B cell (primary cell): Measurements from ENCODE around the gene CHD2. TPM values are rescaled to one million over a fixed set of nuclear protein-coding genes. Genes with fewer than 3 reads are reported as not detected.

Source experiments
- ATAC-seq: fragments of 200-7000 bp; cut with Tn5 transposase; one replicate; pipeline ENCODE4 v1.10.0; 2021; ENCODE audit warnings: low read depth, mild to moderate bottlenecking, moderate number of reproducible peaks, moderate library complexity
- CTCF ChIA-PET: fragments of 350-600 bp; sonication (Branson Sonifier 250); formaldehyde crosslinking; loops from one replicate; lab custom pipeline; 2021; ENCODE audit warnings: antibody characterized with exemption, inconsistent platforms; lab: Charles Lee
- POLR2A ChIA-PET: fragments of 350-600 bp; sonication (Branson Sonifier 250); formaldehyde crosslinking; loops from one replicate; lab custom pipeline; 2021; ENCODE audit warnings: antibody characterized with exemption; lab: Charles Lee
- DNase-seq: peaks from one replicate; pipeline ENCODE4 v3.0.0; 2013
- H2AFZ ChIP-seq: 2 replicates; pipeline ENCODE4 v1.6.1; 2012; ENCODE audit warnings: mild to moderate bottlenecking, low read depth, low read length; ENCODE audit not compliant: insufficient read depth, poor library complexity, severe bottlenecking
- H3K27ac ChIP-seq, 2 donors: 1 replicate in 1 of 2; 2 replicates in 1 of 2; pipeline ENCODE4 v1.5.1; 2012 to 2013; ENCODE audit warnings: low read length in 2 of 2, mild to moderate bottlenecking in 2 of 2, moderate library complexity in 1 of 2
- H3K27me3 ChIP-seq, 4 experiments: fragments of 200-600 bp in 1 of 4; sonication (generic) in 1 of 4; replicated peaks in 1 of 4; 1 replicate in 2 of 4; 2 replicates in 2 of 4; pipeline versions ENCODE4 v1.6.1 to v1.7.0; 2013 to 2016; ENCODE audit warnings: low read length in 3 of 4, mild to moderate bottlenecking in 2 of 4, mixed read lengths in 1 of 4, moderate library complexity in 1 of 4; ENCODE audit not compliant: insufficient read depth in 4 of 4, control insufficient read depth in 3 of 4; ENCODE audit errors: control extremely low read depth in 1 of 4
- H3K36me3 ChIP-seq, 2 experiments: replicated peaks in 1 of 2; 1 replicate in 1 of 2; 2 replicates in 1 of 2; pipeline versions ENCODE4 v1.6.1 to v1.7.1; 2013; ENCODE audit warnings: low read length in 1 of 2; ENCODE audit not compliant: insufficient read depth in 2 of 2, control insufficient read depth in 1 of 2; ENCODE audit errors: control extremely low read depth in 1 of 2, extremely low read depth in 1 of 2
- H3K4me1 ChIP-seq, 2 donors: fragments of 200-600 bp in 1 of 2; sonication (generic) in 1 of 2; 1 replicate in 1 of 2; 2 replicates in 1 of 2; pipeline versions ENCODE4 v1.5.1 to v1.6.1; 2013 to 2017; ENCODE audit warnings: low read length in 2 of 2; ENCODE audit not compliant: control insufficient read depth in 2 of 2, insufficient read depth in 2 of 2
- H3K4me2 ChIP-seq: replicated peaks from 2 replicates; pipeline ENCODE3; 2012; ENCODE audit warnings: mild to moderate bottlenecking, low read depth, low read length; ENCODE audit not compliant: poor library complexity, severe bottlenecking
- H3K4me3 ChIP-seq, 5 experiments: fragments of 200-600 bp in 1 of 5; sonication (generic) in 1 of 5; 1 replicate in 3 of 5; 2 replicates in 2 of 5; pipeline versions ENCODE4 v1.5.1 to v1.7.0; 2011 to 2016; ENCODE audit warnings: low read length in 4 of 5, mild to moderate bottlenecking in 4 of 5, low read depth in 2 of 5, control low read depth in 1 of 5, moderate library complexity in 1 of 5; ENCODE audit not compliant: insufficient read depth in 1 of 5; ENCODE audit errors: control extremely low read depth in 1 of 5, extremely low read depth in 1 of 5
- H3K79me2 ChIP-seq: fragments of 200-600 bp; sonication (generic); one replicate; pipeline ENCODE4 v1.6.0; 2016; ENCODE audit warnings: low read length; ENCODE audit not compliant: control insufficient read depth, insufficient read depth
- H3K9ac ChIP-seq: fragments of 200-600 bp; sonication (generic); 2 replicates; pipeline ENCODE4 v1.6.1; 2017; ENCODE audit warnings: mild to moderate bottlenecking, low read length, moderate library complexity
- H3K9me3 ChIP-seq, 3 donors: one replicate each; pipeline versions ENCODE4 v1.6.1 to v1.7.1; 2013; ENCODE audit warnings: low read length in 2 of 3; ENCODE audit not compliant: control insufficient read depth in 2 of 3, insufficient read depth in 1 of 3; ENCODE audit errors: control extremely low read depth in 1 of 3
- H4K20me1 ChIP-seq: 2 replicates; pipeline ENCODE4 v1.6.0; 2012; ENCODE audit warnings: mild to moderate bottlenecking, low read length; ENCODE audit not compliant: insufficient read depth, control insufficient read depth, poor library complexity, severe bottlenecking
- H3K27ac Mint-ChIP-seq: one replicate; pipeline ENCODE4 v1.8.0; 2021; ENCODE audit warnings: mixed read lengths
- H3K27me3 Mint-ChIP-seq: one replicate; pipeline ENCODE4 v1.8.0; 2021; ENCODE audit warnings: mixed read lengths
- H3K4me1 Mint-ChIP-seq: one replicate; pipeline ENCODE4 v1.8.0; 2021; ENCODE audit warnings: mixed read lengths
- H3K4me3 Mint-ChIP-seq: one replicate; pipeline ENCODE4 v1.8.0; 2021; ENCODE audit warnings: mixed read lengths
- H3K9me3 Mint-ChIP-seq: one replicate; pipeline ENCODE4 v1.8.0; 2022; ENCODE audit warnings: mixed read lengths; ENCODE audit not compliant: insufficient read depth
- CTCF ChIP-seq: fragments of 200-600 bp; IDR thresholded peaks from one replicate; pipeline ENCODE4 v1.8.0; 2022; ENCODE audit warnings: antibody characterized with exemption, mild to moderate bottlenecking
- EZH2 ChIP-seq: IDR thresholded peaks from 2 replicates; pipeline ENCODE4 v1.6.1; 2012; ENCODE audit warnings: borderline replicate concordance, low read depth, mild to moderate bottlenecking, moderate library complexity, low read length; ENCODE audit not compliant: insufficient read depth, poor library complexity, severe bottlenecking
- WGBS: methylation state at CpG from one replicate; pipeline ENCODE4 v1.1.5; 2013; ENCODE audit warnings: missing lambda C conversion rate; ENCODE audit not compliant: insufficient coverage; 5-methylcytosine and 5-hydroxymethylcytosine counted together
- intact Hi-C: fragments of 100-400 bp; cut with micrococcal nuclease; formaldehyde crosslinking; loops from one replicate; pipeline ENCODE4 v1.10.0; 2022
- polyA plus RNA-seq: library from polyadenylated mRNA; depleted of rRNA; stranded (reverse); fragments of >200 nt; gene quantifications from 2 replicates; pipeline ENCODE4 v1.2.3, GENCODE V29; 2012
- total RNA-seq, 2 donors: library from RNA; stranded (reverse); fragments of 120-200 nt in 1 of 2; gene quantifications; 1 replicate in 1 of 2; 2 replicates in 1 of 2; pipeline versions ENCODE4 v1.2.3 to v1.2.4, GENCODE V29; 2013 to 2022

The CHD2 gene
- total and polyA plus RNA-seq, 2 donors (not counting 1 experiment from before 2014, with no cell fraction given): 86.9 to 353 TPM

- peak overlapping the region; percentile 86 for H3K4me2 ChIP-seq
- WGBS: no CpG with 5 or more reads among the region's 1 CpG
- peaks cover 7% of the 10 kb centered on the region for H3K9me3 Mint-ChIP-seq
- peak overlapping the region; percentile 99 for H3K4me3 Mint-ChIP-seq
- intact Hi-C loops: no loop called here
- peak overlapping the region; percentile 100 for H3K27ac Mint-ChIP-seq
- ChIA-PET CTCF (interaction anchor here (0.7 to 10.3 kb wide), 14 partner anchors 9 to 102 kb away, joined by 3 to 146 read pairs (median 8); no protein-coding TSS in a partner anchor), POLR2A (interaction anchor here (0.7 to 11.6 kb wide), 15 partner anchors 9 to 1385 kb away, joined by 3 to 164 read pairs (median 8); no protein-coding TSS in a partner anchor)
- peaks cover 47% of the 10 kb centered on the region for H3K4me1 Mint-ChIP-seq
- H3K27ac ChIP-seq: peak overlapping the region; percentile 95
- H3K4me3 ChIP-seq: peak overlapping the region in 4 of 5 experiments; percentile 62 to 100 (median 92)
- H3K9ac ChIP-seq: peak overlapping the region; percentile 95
- H3K27me3 ChIP-seq: no peaks in the 10 kb centered on the region
- H3K4me1 ChIP-seq: peaks cover 6 to 37% of the 10 kb centered on the region in 2 donors
- no peaks in the 10 kb centered on the region for H3K9me3 ChIP-seq
- peaks cover 4 to 28% of the 10 kb centered on the region in 2 experiments for H3K36me3 ChIP-seq
- no peak for DNase-seq
- TF ChIP-seq CTCF: peak; percentile 59
- TF ChIP-seq EZH2: no peak
- H3K79me2 ChIP-seq: peaks cover 96% of the 10 kb centered on the region
- no peak for ATAC-seq
- H4K20me1 ChIP-seq: no peaks in the 10 kb centered on the region
- no peaks in the 10 kb centered on the region for H3K27me3 Mint-ChIP-seq
- H2AFZ ChIP-seq: no peak overlapping the region
Observed at GRCh38 chr15:92899601-92899947, 550 bp upstream of the CHD2 start.

- H3K4me3 ChIP-seq: peak overlapping the region; percentile 62 to 100 (median 85)
- POLR2A ChIA-PET: interaction anchor here (0.6 to 11.6 kb wide), 15 partner anchors 8 to 1968 kb away, joined by 3 to 164 read pairs (median 7); partner anchors contain the start of gene HDDC3
- intact Hi-C loops: loop anchor here (1.0 to 2.0 kb wide), 4 partner anchors 14 to 91 kb away; no protein-coding TSS in a partner anchor
- ATAC-seq (no peak), DNase-seq (no peak)
- peaks cover 1 to 18% of the 10 kb centered on the region in 2 experiments for H3K36me3 ChIP-seq
- peak overlapping the region; percentile 66 for H2AFZ ChIP-seq
- H3K27me3 ChIP-seq: no peaks in the 10 kb centered on the region
- peak overlapping the region; percentile 99 for H3K4me3 Mint-ChIP-seq
- H3K4me1 ChIP-seq: peaks cover 15 to 42% of the 10 kb centered on the region in 2 donors
- H4K20me1 ChIP-seq: no peaks in the 10 kb centered on the region
- no peaks in the 10 kb centered on the region for H3K27me3 Mint-ChIP-seq
- no peaks in the 10 kb centered on the region for H3K9me3 ChIP-seq
- no peak for TF ChIP-seq EZH2
- no peak for TF ChIP-seq CTCF
- peaks cover 51% of the 10 kb centered on the region for H3K4me1 Mint-ChIP-seq
- WGBS: no CpG with 5 or more reads among the region's 6 CpGs
- peaks cover 96% of the 10 kb centered on the region for H3K79me2 ChIP-seq
- H3K4me2 ChIP-seq: peak overlapping the region; percentile 86
- CTCF ChIA-PET: interaction anchor here (0.8 to 10.3 kb wide), 14 partner anchors 8 to 103 kb away, joined by 3 to 146 read pairs (median 8); no protein-coding TSS in a partner anchor
- H3K9ac ChIP-seq: peak overlapping the region; percentile 95
- peak overlapping the region; percentile 100 for H3K27ac Mint-ChIP-seq
- peaks cover 7% of the 10 kb centered on the region for H3K9me3 Mint-ChIP-seq
- H3K27ac ChIP-seq: peak overlapping the region; percentile 95
Observed at GRCh38 chr15:92900731-92901071, 577 bp downstream of the CHD2 start.
